HCT116 (cell line): ENCODE data around the gene SF3B4. TPM values are rescaled to one million over a fixed set of nuclear protein-coding genes. Genes with fewer than 3 reads are reported as not detected.
"Not testable (repeated sequence)": the region's sequence is repeated elsewhere in the genome, so short reads cannot be mapped to it uniquely, and the experiment has no call there.

Experiments
- ATAC-seq: fragments of 200-7000 bp; cut with Tn5 transposase; 2 replicates; pipeline ENCODE4 v1.9.1; 2020; ENCODE audit warnings: mild to moderate bottlenecking, moderate library complexity
- BruUV-seq: library from RNA; stranded (reverse); fragments of 400-500 nt; replicated peaks from 2 replicates; lab custom pipeline; 2021; lab: Mats Ljungman, UMichigan
- CTCF ChIA-PET: fragments of 300-600 bp; sonication (Branson Sonifier 250); formaldehyde crosslinking; loops from one replicate; lab custom pipeline; 2021; ENCODE audit warnings: antibody characterized with exemption; lab: Charles Lee
- POLR2A ChIA-PET: fragments of 300-600, 350-600 bp; sonication (Branson Sonifier 250); formaldehyde crosslinking; loops from one replicate; lab custom pipeline; 2021; ENCODE audit warnings: antibody characterized with exemption; lab: Charles Lee
- RAD21 ChIA-PET, 2 experiments: fragments of 300-600 bp; sonication (Branson Sonifier 250); formaldehyde crosslinking; loops; one replicate each; lab custom pipeline; 2023; ENCODE audit warnings: low total read pairs in 2 of 2; ENCODE audit not compliant: uncharacterized antibody in 2 of 2, unreplicated experiment in 2 of 2, low non-redundant PET in 1 of 2; lab: Charles Lee
- DNase-seq: peaks from one replicate; pipeline ENCODE4 v3.0.0-alpha.2; 2010; ENCODE audit warnings: low read depth, low spot score
- H2AFZ ChIP-seq: fragments of 200-600 bp; shearing (Covaris generic), sonication (generic); 2 replicates; pipeline ENCODE4 v1.6.1; 2017; ENCODE audit warnings: low read depth, mixed run types, mixed read lengths, antibody characterized with exemption, low read length; ENCODE audit not compliant: poor library complexity, severe bottlenecking
- H3K27ac ChIP-seq: 2 replicates; pipeline ENCODE4 v1.5.1; 2012; ENCODE audit warnings: low read depth, low read length
- H3K27me3 ChIP-seq: fragments of 200-600 bp; sonication (generic); 2 replicates; pipeline ENCODE4 v1.6.1; 2016; ENCODE audit warnings: mixed run types, low read length, mixed read lengths; ENCODE audit not compliant: insufficient read depth
- H3K36me3 ChIP-seq, 2 experiments: fragments of 200-500 bp in 1 of 2; fragments of 200-600 bp in 1 of 2; sonication (Bioruptor generic) in 1 of 2; sonication (generic) in 1 of 2; 2 replicates each; pipeline versions ENCODE4 v1.5.1 to v1.6.1; 2014 to 2016; ENCODE audit warnings: low read length in 2 of 2, inconsistent platforms in 1 of 2, mixed read lengths in 1 of 2, mixed run types in 1 of 2; ENCODE audit not compliant: insufficient read depth in 2 of 2, control insufficient read depth in 1 of 2
- H3K4me1 ChIP-seq, 2 experiments: fragments of 200-600 bp in 1 of 2; sonication (generic) in 1 of 2; 2 replicates each; pipeline versions ENCODE4 v1.5.1 to v1.6.1; 2012 to 2017; ENCODE audit warnings: low read length in 2 of 2, inconsistent platforms in 1 of 2, mild to moderate bottlenecking in 1 of 2, mixed read lengths in 1 of 2, mixed run types in 1 of 2, moderate library complexity in 1 of 2; ENCODE audit not compliant: insufficient read depth in 2 of 2, control insufficient read depth in 1 of 2
- H3K4me2 ChIP-seq: fragments of 200-600 bp; sonication (generic); 2 replicates; pipeline ENCODE4 v1.6.1; 2017; ENCODE audit warnings: mixed run types, low read length, mixed read lengths
- H3K4me3 ChIP-seq, 2 experiments: fragments of 200-600 bp in 1 of 2; sonication (generic) in 1 of 2; replicated peaks in 1 of 2; 2 replicates each; pipeline ENCODE4 v1.5.1; 2011 to 2016; ENCODE audit warnings: low read length in 2 of 2, control low read depth in 1 of 2, low read depth in 1 of 2, mild to moderate bottlenecking in 1 of 2, mixed read lengths in 1 of 2, mixed run types in 1 of 2
- H3K79me2 ChIP-seq: fragments of 200-600 bp; sonication (generic); 2 replicates; pipeline ENCODE4 v1.6.1; 2017; ENCODE audit warnings: mild to moderate bottlenecking, mixed run types, low read length, moderate library complexity, mixed read lengths; ENCODE audit not compliant: insufficient read depth
- H3K9ac ChIP-seq: fragments of 200-600 bp; sonication (generic); 2 replicates; pipeline ENCODE4 v1.6.1; 2016; ENCODE audit warnings: low read length, mixed read lengths
- H3K9me2 ChIP-seq: fragments of 200-600 bp; sonication (generic), shearing (Covaris generic); 2 replicates; pipeline ENCODE4 v1.6.1; 2017; ENCODE audit warnings: mixed run types, mild to moderate bottlenecking, moderate library complexity; ENCODE audit not compliant: insufficient read depth
- H3K9me3 ChIP-seq, 2 experiments: fragments of 200-500 bp in 1 of 2; fragments of 200-600 bp in 1 of 2; sonication (Bioruptor generic) in 1 of 2; sonication (generic) in 1 of 2; 2 replicates each; pipeline ENCODE4 v1.6.1; 2014 to 2017; ENCODE audit warnings: low read length in 2 of 2, mixed read lengths in 2 of 2, inconsistent platforms in 1 of 2, low read depth in 1 of 2, mild to moderate bottlenecking in 1 of 2, mixed run types in 1 of 2, moderate library complexity in 1 of 2; ENCODE audit not compliant: control insufficient read depth in 1 of 2, insufficient read depth in 1 of 2
- H4K20me1 ChIP-seq: fragments of 200-600 bp; sonication (generic), shearing (Covaris generic); 2 replicates; pipeline ENCODE4 v1.6.1; 2017; ENCODE audit warnings: mixed run types, mild to moderate bottlenecking, moderate library complexity; ENCODE audit not compliant: insufficient read depth
- FOSL1 ChIP-seq: IDR thresholded peaks from 2 replicates; pipeline ENCODE4 v1.6.1; 2012; ENCODE audit warnings: low read depth
- POLR2A ChIP-seq: IDR thresholded peaks from 2 replicates; pipeline ENCODE4 v1.7.0; 2011; ENCODE audit warnings: borderline replicate concordance; ENCODE audit not compliant: insufficient read depth, insufficient read length; ENCODE audit errors: extremely low read depth
- POLR2AphosphoS5 ChIP-seq: IDR thresholded peaks from 2 replicates; pipeline ENCODE4 v1.6.1; 2011; ENCODE audit warnings: mild to moderate bottlenecking, low read depth, low read length, moderate library complexity
- SIN3A ChIP-seq: IDR thresholded peaks from 2 replicates; pipeline ENCODE4 v1.6.1; 2012; ENCODE audit warnings: low read depth
- SP1 ChIP-seq: IDR thresholded peaks from 2 replicates; pipeline ENCODE4 v1.6.1; 2012; ENCODE audit warnings: low read depth
- intact Hi-C: fragments of 100-400 bp; cut with micrococcal nuclease; formaldehyde crosslinking; loops from 2 replicates; pipeline ENCODE4 v1.10.0; 2022
- total RNA-seq: library from RNA; stranded (reverse); gene quantifications from one replicate; pipeline ENCODE4 v1.2.1, GENCODE V29; 2021; ENCODE audit not compliant: unreplicated experiment
- TF ChIP-seq, protein P1 (sequence below): IDR thresholded peaks from 2 replicates; pipeline ENCODE4 v1.6.1; 2012

Gene SF3B4
- total RNA-seq, 1 experiment from 2014 or later = 88.5 TPM

DNA sequence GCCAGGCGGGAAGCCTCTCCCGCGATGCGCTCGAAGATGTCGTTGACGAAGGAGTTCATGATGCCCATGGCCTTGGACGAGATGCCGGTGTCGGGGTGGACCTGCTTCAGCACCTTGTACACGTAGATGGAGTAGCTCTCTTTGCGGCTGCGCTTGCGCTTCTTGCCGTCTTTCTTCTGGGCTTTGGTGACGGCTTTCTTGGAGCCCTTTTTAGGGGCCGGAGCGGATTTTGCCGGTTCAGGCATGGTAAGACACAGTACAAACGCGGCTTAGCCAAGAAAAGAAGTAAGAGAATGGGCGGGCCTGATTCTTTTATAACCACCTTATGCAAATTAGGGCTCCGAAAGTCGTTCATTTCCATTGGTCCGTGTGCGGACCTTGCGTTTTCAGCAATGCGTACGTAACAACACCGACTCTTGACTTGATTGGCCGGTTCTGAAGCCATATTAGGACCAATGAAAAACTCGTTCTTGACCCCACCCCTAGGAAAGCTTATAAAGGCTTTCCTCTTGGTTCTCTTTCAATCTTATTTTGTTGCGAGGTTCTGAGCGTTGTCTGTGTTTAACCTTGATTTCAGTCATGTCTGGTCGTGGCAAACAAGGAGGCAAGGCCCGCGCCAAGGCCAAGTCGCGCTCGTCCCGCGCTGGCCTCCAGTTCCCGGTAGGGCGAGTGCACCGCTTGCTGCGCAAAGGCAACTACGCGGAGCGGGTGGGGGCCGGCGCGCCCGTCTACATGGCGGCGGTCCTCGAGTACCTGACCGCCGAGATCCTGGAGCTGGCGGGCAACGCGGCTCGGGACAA is 41.0 kb downstream of the SF3B4 start (continued):
- TF ChIP-seq FOSL1 (peak; percentile 19; the same call in 1 of the 2 replicates), SIN3A (peak; percentile 100), SP1 (peak; percentile 97)
- TF ChIP-seq, protein P1, sequence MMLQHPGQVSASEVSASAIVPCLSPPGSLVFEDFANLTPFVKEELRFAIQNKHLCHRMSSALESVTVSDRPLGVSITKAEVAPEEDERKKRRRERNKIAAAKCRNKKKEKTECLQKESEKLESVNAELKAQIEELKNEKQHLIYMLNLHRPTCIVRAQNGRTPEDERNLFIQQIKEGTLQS = no peak
- TF ChIP-seq, all 23 proteins: peak for 15

DNA sequence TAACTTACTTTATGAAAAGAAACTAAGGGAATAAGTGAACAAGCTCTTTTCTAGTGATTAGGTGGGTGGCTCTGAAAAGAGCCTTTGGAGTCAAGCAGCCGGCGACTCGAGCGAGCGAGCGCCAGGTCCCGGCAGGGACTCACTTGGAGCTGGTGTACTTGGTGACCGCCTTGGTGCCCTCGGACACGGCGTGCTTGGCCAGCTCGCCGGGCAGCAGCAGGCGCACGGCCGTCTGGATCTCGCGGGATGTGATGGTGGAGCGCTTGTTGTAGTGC is 41.5 kb downstream of the SF3B4 start:
- H3K9ac ChIP-seq = peak overlapping the region; percentile 87
- H3K9me3 ChIP-seq, intact Hi-C loops, H4K20me1 ChIP-seq, H3K36me3 ChIP-seq, H3K79me2 ChIP-seq, ATAC-seq, H2AFZ ChIP-seq, H3K27me3 ChIP-seq: not testable (repeated sequence)
- peak overlapping the region; percentile 91 for H3K27ac ChIP-seq
- peak overlapping the region; percentile 91 for H3K4me2 ChIP-seq
- ChIA-PET CTCF (interaction anchor here (3.3 kb wide), 1 partner anchor 283 kb away, joined by 17 read pairs; no protein-coding TSS in a partner anchor), POLR2A (interaction anchor here (0.8 to 5.5 kb wide), 12 partner anchors 9 to 301 kb away, joined by 4 to 46 read pairs (median 15); partner anchors contain the start of genes MTMR11 and VPS45)
- peaks cover 22 to 45% of the 10 kb centered on the region in 2 experiments for H3K4me1 ChIP-seq
- BruUV-seq = TSS peak; percentile 91
- H3K4me3 ChIP-seq = peak overlapping the region; percentile 50 to 63
- TF ChIP-seq POLR2A (peak; percentile 91), POLR2AphosphoS5 (peak; percentile 71)
- TF ChIP-seq, all 23 proteins: peak for 2; not testable (repeated sequence) for 21
- DNase-seq = peak; percentile 10
- H3K9me2 ChIP-seq, RAD21 ChIA-PET: not testable (repeated sequence)
